IMR-90 (cell line): Measurements from ENCODE around the gene ATP1B2. TPM values are rescaled to one million over a fixed set of nuclear protein-coding genes. Genes with fewer than 3 reads are reported as not detected.
"Not testable (repeated sequence)": the region's sequence is repeated elsewhere in the genome, so short reads cannot be mapped to it uniquely, and the experiment has no call there.

Experiments used
- ATAC-seq: fragments of 200-7000 bp; cut with Tn5 transposase; 2 replicates; pipeline ENCODE4 v1.9.1; 2020; ENCODE audit warnings: low read depth, mild to moderate bottlenecking, moderate library complexity
- BruUV-seq: library from RNA; stranded (reverse); fragments of 400-500 nt; replicated peaks from 2 replicates; lab custom pipeline; 2021; lab: Mats Ljungman, UMichigan
- CTCF ChIA-PET: fragments of 300-600 bp; formaldehyde crosslinking; extraction: SDS; loops from one replicate; lab custom pipeline; 2021; ENCODE audit warnings: antibody characterized with exemption; lab: Yijun Ruan, JAX
- POLR2A ChIA-PET: fragments of 300-600 bp; sonication (Branson Sonifier 250); formaldehyde crosslinking; loops from one replicate; lab custom pipeline; 2022; ENCODE audit warnings: antibody characterized with exemption; ENCODE audit not compliant: unreplicated experiment; lab: Charles Lee
- DNase-seq: peaks from one replicate; pipeline ENCODE4 v3.0.0; 2013
- H2AFZ ChIP-seq: replicated peaks from 2 replicates; pipeline ENCODE3; 2013; ENCODE audit warnings: low read length, mild to moderate bottlenecking; ENCODE audit not compliant: poor library complexity
- H2AK5ac ChIP-seq: 2 replicates; pipeline ENCODE4 v1.6.1; 2013; ENCODE audit warnings: low read depth, low read length, inconsistent platforms
- H2AK9ac ChIP-seq: replicated peaks from 2 replicates; pipeline ENCODE3; 2013; ENCODE audit warnings: mild to moderate bottlenecking, low read depth, low read length, moderate library complexity; ENCODE audit not compliant: poor library complexity
- H2BK120ac ChIP-seq: 2 replicates; pipeline ENCODE4 v1.6.1; 2013; ENCODE audit warnings: low read depth, low read length, inconsistent platforms
- H2BK15ac ChIP-seq: 3 replicates; pipeline ENCODE4 v1.6.1; 2013; ENCODE audit warnings: low read depth, low read length, inconsistent platforms
- H2BK20ac ChIP-seq: 2 replicates; pipeline ENCODE4 v1.6.1; 2013; ENCODE audit warnings: low read depth, mild to moderate bottlenecking, inconsistent platforms, low read length, moderate library complexity
- H2BK5ac ChIP-seq: 2 replicates; pipeline ENCODE4 v1.6.1; 2013; ENCODE audit warnings: mild to moderate bottlenecking, low read depth, low read length, inconsistent platforms; ENCODE audit not compliant: poor library complexity, severe bottlenecking
- H3K14ac ChIP-seq: replicated peaks from 2 replicates; pipeline ENCODE4 v1.6.1; 2013; ENCODE audit warnings: low read depth, low read length, inconsistent platforms
- H3K18ac ChIP-seq: 2 replicates; pipeline ENCODE4 v1.6.1; 2013; ENCODE audit warnings: low read depth, low read length, control low read depth
- H3K23ac ChIP-seq: 2 replicates; pipeline ENCODE4 v1.6.1; 2013; ENCODE audit warnings: low read depth, low read length, inconsistent platforms
- H3K27ac ChIP-seq: 2 replicates; pipeline ENCODE4 v1.5.1; 2013; ENCODE audit warnings: mild to moderate bottlenecking, control low read depth, low read length; ENCODE audit not compliant: insufficient read depth
- H3K27me3 ChIP-seq: 2 replicates; pipeline ENCODE4 v1.6.1; 2013; ENCODE audit warnings: low read length; ENCODE audit not compliant: control insufficient read depth, insufficient read depth
- H3K36me3 ChIP-seq: 2 replicates; pipeline ENCODE4 v1.6.1; 2013; ENCODE audit warnings: low read length, mixed read lengths; ENCODE audit not compliant: control insufficient read depth, insufficient read depth
- H3K4ac ChIP-seq: 2 replicates; pipeline ENCODE4 v1.6.1; 2013; ENCODE audit warnings: low read depth, low read length, inconsistent platforms
- H3K4me1 ChIP-seq: 2 replicates; pipeline ENCODE4 v1.6.1; 2013; ENCODE audit warnings: low read length, mixed read lengths; ENCODE audit not compliant: control insufficient read depth, insufficient read depth
- H3K4me2 ChIP-seq: 2 replicates; pipeline ENCODE4 v1.6.1; 2013; ENCODE audit warnings: low read depth, mild to moderate bottlenecking, control low read depth, low read length, moderate library complexity
- H3K4me3 ChIP-seq: 2 replicates; pipeline ENCODE4 v1.5.1; 2013; ENCODE audit warnings: low read depth, mild to moderate bottlenecking, control low read depth, low read length, moderate library complexity; ENCODE audit not compliant: insufficient read depth
- H3K56ac ChIP-seq: 2 replicates; pipeline ENCODE4 v1.6.1; 2013; ENCODE audit warnings: low read length, inconsistent platforms; ENCODE audit not compliant: insufficient read depth; ENCODE audit errors: extremely low read depth
- H3K79me1 ChIP-seq, 2 experiments: 2 replicates each; pipeline ENCODE4 v1.6.1; 2013; ENCODE audit warnings: low read length in 2 of 2, inconsistent platforms in 1 of 2, low read depth in 1 of 2
- H3K9ac ChIP-seq: 2 replicates; pipeline ENCODE4 v1.6.1; 2013; ENCODE audit warnings: low read depth, low read length, control low read depth
- H3K9me1 ChIP-seq: 2 replicates; pipeline ENCODE4 v1.6.1; 2013; ENCODE audit warnings: low read length, inconsistent platforms; ENCODE audit not compliant: insufficient read depth
- H3K9me3 ChIP-seq: 2 replicates; pipeline ENCODE4 v1.6.1; 2013; ENCODE audit warnings: low read length; ENCODE audit not compliant: control insufficient read depth, insufficient read depth
- H4K20me1 ChIP-seq: 2 replicates; pipeline ENCODE4 v1.6.1; 2013; ENCODE audit warnings: low read length, inconsistent platforms; ENCODE audit not compliant: insufficient read depth
- H4K5ac ChIP-seq: 2 replicates; pipeline ENCODE4 v1.6.1; 2013; ENCODE audit warnings: mild to moderate bottlenecking, low read depth, low read length, control low read depth
- H4K8ac ChIP-seq, 2 experiments: 2 replicates each; pipeline ENCODE4 v1.6.1; 2013; ENCODE audit warnings: low read depth in 2 of 2, low read length in 2 of 2, control low read depth in 1 of 2, inconsistent platforms in 1 of 2
- H4K91ac ChIP-seq: 2 replicates; pipeline ENCODE4 v1.6.1; 2013; ENCODE audit warnings: low read depth, low read length, inconsistent platforms; ENCODE audit not compliant: insufficient read depth
- FOS ChIP-seq: fragments of 150-350 bp; IDR thresholded peaks from 2 replicates; pipeline ENCODE4 v1.6.1; 2016; ENCODE audit warnings: low read depth, low read length
- MAZ ChIP-seq: IDR thresholded peaks from 2 replicates; pipeline ENCODE4 v1.6.1; 2012; ENCODE audit warnings: low read depth, mild to moderate bottlenecking, low read length, improper control_type of control experiment, moderate library complexity, borderline replicate concordance
- WGBS, 2 experiments: methylation state at CpG; one replicate each; pipeline versions ENCODE4 v1.1.5 to v1.1.7; 2013; ENCODE audit warnings: missing lambda C conversion rate in 2 of 2; ENCODE audit not compliant: insufficient read length in 1 of 2; ENCODE audit errors: extremely low coverage in 2 of 2; 5-methylcytosine and 5-hydroxymethylcytosine counted together
- dilution Hi-C: fragments of 300-500 bp; cut with HindIII; formaldehyde crosslinking; loops from one replicate; pipeline ENCODE4 v1.14.3; 2018; ENCODE audit warnings: low sequenced_read_pairs; ENCODE audit not compliant: unreplicated experiment
- in situ Hi-C: fragments of 300-500 bp; cut with MboI; formaldehyde crosslinking; loops from 3 replicates; pipeline ENCODE4 v1.14.3; 2019; ENCODE audit warnings: low sequenced_read_pairs, inconsistent platforms, mixed read lengths
- intact Hi-C: fragments of 100-400 bp; cut with micrococcal nuclease; formaldehyde crosslinking; loops from 2 replicates; pipeline ENCODE4 v1.10.0; 2022
- polyA plus RNA-seq, 3 experiments: library from polyadenylated mRNA; depleted of rRNA; stranded (reverse); fragments of >200 nt; gene quantifications; 2 replicates each; pipeline ENCODE4 v1.2.3, GENCODE V29; 2012; ENCODE audit warnings: low replicate concordance in 1 of 3
- total RNA-seq: library from RNA; depleted of rRNA; stranded (reverse); fragments of >200 nt; gene quantifications from 2 replicates; pipeline ENCODE4 v1.2.3, GENCODE V29; 2012

ATP1B2 gene
- total and polyA plus RNA-seq, 2 of the 4 experiments (the other 2 are of a cell fraction): 0.02 TPM; not detected in 1

GRCh38 chr17:7623661-7624060, 27.1 kb upstream of the ATP1B2 start:
- dilution Hi-C loops: no loop called here
- CTCF ChIA-PET: interaction anchor here (0.6 kb wide), 1 partner anchor 153 kb away, joined by 3 read pairs; no protein-coding TSS in a partner anchor

GRCh38 chr17:7625749-7626148, 25.0 kb upstream of the ATP1B2 start:
- H2BK15ac ChIP-seq, DNase-seq, H3K23ac ChIP-seq, H4K8ac ChIP-seq, H2AK9ac ChIP-seq, intact Hi-C loops, H3K9me1 ChIP-seq, dilution Hi-C loops, H3K56ac ChIP-seq, H3K18ac ChIP-seq, H3K4me3 ChIP-seq, H4K20me1 ChIP-seq, H3K4me1 ChIP-seq, CTCF ChIA-PET, H2BK120ac ChIP-seq, BruUV-seq, H2AFZ ChIP-seq, H3K4ac ChIP-seq, H3K27me3 ChIP-seq, H3K27ac ChIP-seq, in situ Hi-C loops, ATAC-seq, H2AK5ac ChIP-seq, H3K36me3 ChIP-seq, H3K14ac ChIP-seq, H2BK20ac ChIP-seq, H4K91ac ChIP-seq, H4K5ac ChIP-seq, H2BK5ac ChIP-seq, H3K9ac ChIP-seq, POLR2A ChIA-PET, H3K9me3 ChIP-seq, H3K4me2 ChIP-seq: not testable (repeated sequence)
- 98% methylated on average over 16 of the region's 16 CpGs; no CpG with 5 or more reads in 1 of the 2 experiments for WGBS, 2 experiments
- H3K79me1 ChIP-seq: peaks cover 6 to 12% of the 10 kb centered on the region in 2 experiments

More at GRCh38 chr17:7623661-7624060, 27.1 kb upstream of the ATP1B2 start:
- Histone ChIP-seq H3K9me1 (no peaks in the 10 kb centered on the region), H3K9ac (no peak overlapping the region), H2BK120ac (no peak overlapping the region), H3K14ac (no peak overlapping the region), H2BK15ac (no peak overlapping the region), H3K4ac (no peak overlapping the region), H3K23ac (no peak overlapping the region), H4K8ac (no peak overlapping the region), H3K27me3 (no peaks in the 10 kb centered on the region; the same call in 1 of the 2 replicates), H4K5ac (no peak overlapping the region), H3K56ac (no peak overlapping the region), H2AFZ (no peak overlapping the region), H3K27ac (no peak overlapping the region), H3K36me3 (peaks cover 4% of the 10 kb centered on the region), H2AK5ac (no peak overlapping the region), H3K79me1 (peaks cover 6 to 12% of the 10 kb centered on the region in 2 experiments), H2BK20ac (no peak overlapping the region), H3K9me3 (no peaks in the 10 kb centered on the region), H2BK5ac (no peak overlapping the region), H4K91ac (no peak overlapping the region), H4K20me1 (no peaks in the 10 kb centered on the region), H3K4me3 (no peak overlapping the region), H3K18ac (no peak overlapping the region), H3K4me2 (no peak overlapping the region), H2AK9ac (no peak overlapping the region), H3K4me1 (peaks cover 4% of the 10 kb centered on the region; the same call in 1 of the 2 replicates)
- in situ Hi-C loops (no loop called here), intact Hi-C loops (no loop called here)
- no CpG with 5 or more reads among the region's 5 CpGs for WGBS, 2 experiments
- DNase-seq: no peak
- POLR2A ChIA-PET: no interaction called here
- no TSS peak for BruUV-seq
- no peak for ATAC-seq
- no peak for TF ChIP-seq FOS
- TF ChIP-seq MAZ: no peak
